SK-N-MC (cell line): ENCODE results near the gene NALCN.

Experiments
- DNase-seq: peaks from one replicate; pipeline ENCODE4 v3.0.0-alpha.2; 2011; ENCODE audit warnings: low read depth, low spot score
- H3K27ac ChIP-seq: fragments of 200-600 bp; sonication (generic); 2 replicates; pipeline ENCODE4 v1.5.1; 2016; ENCODE audit warnings: mixed run types
- H3K36me3 ChIP-seq: fragments of 200-600 bp; sonication (generic); 2 replicates; pipeline ENCODE4 v1.6.1; 2017; ENCODE audit warnings: antibody characterized with exemption, low read length, mixed read lengths; ENCODE audit not compliant: insufficient read depth
- H3K4me3 ChIP-seq: fragments of 200-600 bp; sonication (generic); 2 replicates; pipeline ENCODE4 v1.5.1; 2016
- H3K9ac ChIP-seq: fragments of 200-600 bp; sonication (generic); 2 replicates; pipeline ENCODE4 v1.8.0; 2017; ENCODE audit warnings: mixed run types, mixed read lengths; ENCODE audit not compliant: insufficient read length
- H3K9me3 ChIP-seq: fragments of 200-600 bp; sonication (generic); 2 replicates; pipeline ENCODE4 v1.6.1; 2017; ENCODE audit warnings: low read depth, mild to moderate bottlenecking, antibody characterized with exemption, low read length, moderate library complexity, mixed read lengths
- EZH2 ChIP-seq: fragments of 200-600 bp; sonication (generic); IDR thresholded peaks from one replicate; pipeline ENCODE4 v1.6.1; 2017; ENCODE audit warnings: antibody characterized with exemption
- FOXP2 ChIP-seq: optimal IDR thresholded peaks from 2 replicates; pipeline ENCODE3; 2011; ENCODE audit warnings: mild to moderate bottlenecking, moderate library complexity; ENCODE audit not compliant: insufficient read depth; ENCODE audit errors: extremely low read length, control extremely low read depth
- POLR2AphosphoS5 ChIP-seq: IDR thresholded peaks from 2 replicates; pipeline ENCODE4 v1.6.1; 2012; ENCODE audit warnings: mild to moderate bottlenecking, low read depth, low read length, borderline replicate concordance

Gene NALCN

DNA sequence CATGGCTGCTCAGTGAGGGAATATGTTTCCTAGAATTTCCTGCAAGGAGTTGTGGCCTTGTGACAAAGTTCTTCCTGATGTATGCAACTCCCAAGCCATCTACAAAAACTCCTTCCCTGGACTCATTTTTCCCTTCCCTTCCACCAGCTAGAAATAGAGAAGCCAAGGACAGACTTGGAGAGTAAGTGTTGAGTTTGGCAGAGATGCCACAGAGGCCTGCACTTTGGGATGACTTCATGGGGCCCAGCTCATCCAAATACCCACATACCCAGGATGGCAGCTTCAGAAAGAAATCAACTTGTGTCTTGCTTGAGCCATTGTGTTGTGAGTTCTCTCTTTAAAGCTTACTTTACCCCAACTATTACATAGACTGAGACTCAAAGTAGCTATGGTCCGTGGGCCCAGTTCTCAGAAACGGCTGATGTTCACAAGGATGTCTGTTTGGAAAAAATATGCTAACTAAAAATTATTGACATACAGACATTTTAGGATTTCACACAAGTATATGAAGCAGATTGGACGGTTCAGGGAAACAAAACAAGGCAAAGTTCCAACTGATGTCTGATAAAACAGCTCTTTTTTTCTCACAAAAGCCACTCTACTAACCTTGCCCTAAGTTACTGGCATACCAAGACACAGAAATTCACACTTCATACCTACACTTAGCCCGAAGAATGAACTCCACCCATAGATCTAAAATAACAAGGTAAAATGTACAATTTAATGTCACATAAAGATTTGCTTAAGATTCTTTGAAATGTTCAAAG, 107.9 kb downstream of the NALCN start:
- no peaks in the 10 kb centered on the region for H3K36me3 ChIP-seq
- no peak overlapping the region for H3K9ac ChIP-seq
- no peak for DNase-seq
- no peaks in the 10 kb centered on the region for H3K9me3 ChIP-seq
- TF ChIP-seq POLR2AphosphoS5: no peak
- H3K4me3 ChIP-seq: no peak overlapping the region
- no peak overlapping the region for H3K27ac ChIP-seq

DNA sequence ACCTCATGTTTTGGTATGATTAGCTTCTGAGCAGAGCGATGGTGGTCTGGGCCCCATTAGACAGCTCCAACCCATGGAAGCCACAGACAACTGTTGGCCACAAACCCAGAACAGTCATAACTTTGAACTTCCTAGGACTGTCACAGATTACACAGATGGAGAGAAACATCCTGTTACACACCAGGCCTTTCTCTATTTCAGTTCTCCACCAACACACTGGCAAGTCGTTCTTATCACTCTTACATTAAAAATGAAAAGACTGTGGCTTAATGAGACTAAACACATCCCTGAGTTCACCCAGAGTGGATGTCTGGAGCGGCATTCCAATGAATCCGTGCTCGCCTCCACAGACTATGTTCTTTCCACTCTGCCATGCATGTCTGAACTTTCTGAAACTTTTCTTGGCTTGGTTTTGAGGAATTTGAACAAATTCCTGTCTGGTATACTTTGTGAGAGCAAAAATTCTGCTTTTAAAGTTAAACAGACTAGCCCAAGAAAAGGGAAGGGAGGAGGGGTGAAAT, 109.1 kb downstream of the NALCN start:
- no peak overlapping the region for H3K4me3 ChIP-seq
- no peaks in the 10 kb centered on the region for H3K36me3 ChIP-seq
- no peak overlapping the region for H3K27ac ChIP-seq
- TF ChIP-seq POLR2AphosphoS5: no peak
- TF ChIP-seq FOXP2: no peak
- TF ChIP-seq EZH2: no peak
- DNase-seq: no peak
- H3K9ac ChIP-seq: no peak overlapping the region
- H3K9me3 ChIP-seq: no peaks in the 10 kb centered on the region

DNA sequence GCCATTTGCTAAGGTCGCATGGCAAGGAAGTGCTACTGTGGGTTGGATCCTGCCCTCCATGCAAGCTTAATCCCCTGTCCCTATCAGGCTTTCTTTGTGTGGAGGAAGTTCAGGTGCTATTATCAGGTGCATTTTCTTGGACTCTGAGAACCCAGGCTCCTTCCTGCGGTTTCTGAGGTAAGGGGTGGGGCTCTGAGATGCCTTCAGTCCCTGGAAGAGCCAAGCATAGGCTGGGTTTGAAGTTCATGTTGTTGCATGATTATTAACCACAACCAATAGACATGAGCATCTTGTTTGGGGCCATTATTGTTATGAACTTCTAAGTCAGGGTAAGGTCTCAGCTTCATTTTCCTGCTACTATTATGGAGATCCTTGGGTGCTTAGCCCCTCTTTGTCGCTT, 109.5 kb downstream of the NALCN start:
- no peak for DNase-seq
- Histone ChIP-seq H3K36me3 (no peaks in the 10 kb centered on the region), H3K27ac (no peak overlapping the region), H3K4me3 (no peak overlapping the region), H3K9me3 (no peaks in the 10 kb centered on the region), H3K9ac (no peak overlapping the region)
- TF ChIP-seq FOXP2 (no peak), POLR2AphosphoS5 (no peak), EZH2 (no peak)

DNA sequence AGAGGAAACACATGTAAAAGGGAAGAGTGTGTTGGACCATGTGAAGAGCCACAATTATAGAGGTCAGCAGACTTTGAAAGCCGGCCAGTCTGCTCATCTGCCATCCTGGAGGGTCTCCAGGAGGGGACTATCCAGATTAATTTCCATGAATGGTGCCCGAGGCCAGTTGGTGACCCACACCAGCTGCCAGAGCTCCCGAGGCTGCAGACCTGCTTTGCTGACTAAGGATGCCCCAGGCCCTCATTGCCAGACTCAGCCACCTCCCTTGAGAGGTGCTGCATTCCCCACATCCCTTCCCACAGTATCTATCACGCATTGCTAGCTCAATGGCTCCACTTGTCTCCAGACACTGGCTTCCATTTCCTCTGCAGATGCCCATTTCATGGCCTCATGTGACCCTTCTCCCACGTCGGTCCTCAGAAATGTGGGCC, 110.3 kb downstream of the NALCN start:
- no peak overlapping the region for H3K27ac ChIP-seq
- H3K36me3 ChIP-seq: no peaks in the 10 kb centered on the region
- no peak overlapping the region for H3K4me3 ChIP-seq
- no peak overlapping the region for H3K9ac ChIP-seq
- DNase-seq: no peak
- no peak for TF ChIP-seq FOXP2
- TF ChIP-seq EZH2: no peak
- no peak for TF ChIP-seq POLR2AphosphoS5
- no peaks in the 10 kb centered on the region for H3K9me3 ChIP-seq

GRCh38 chr13:101303521-101303920, 112.8 kb downstream of the NALCN start:
- no peak for DNase-seq
- no peak overlapping the region for H3K4me3 ChIP-seq
- no peaks in the 10 kb centered on the region for H3K9me3 ChIP-seq
- no peak overlapping the region for H3K27ac ChIP-seq
- no peak overlapping the region for H3K9ac ChIP-seq
- no peaks in the 10 kb centered on the region for H3K36me3 ChIP-seq
- TF ChIP-seq POLR2AphosphoS5 (no peak), EZH2 (no peak), FOXP2 (no peak)

- no peak overlapping the region for H3K9ac ChIP-seq
- no peak overlapping the region for H3K27ac ChIP-seq
- H3K9me3 ChIP-seq: no peaks in the 10 kb centered on the region
- DNase-seq: no peak
- TF ChIP-seq POLR2AphosphoS5 (no peak), FOXP2 (no peak), EZH2 (no peak)
- H3K36me3 ChIP-seq: no peaks in the 10 kb centered on the region
- H3K4me3 ChIP-seq: no peak overlapping the region
These were observed 115.3 kb downstream of the NALCN start for GRCh38 chr13:101301053-101301452.

- H3K9ac ChIP-seq: no peak overlapping the region
- H3K36me3 ChIP-seq: no peaks in the 10 kb centered on the region
- no peak overlapping the region for H3K4me3 ChIP-seq
- no peak overlapping the region for H3K27ac ChIP-seq
- H3K9me3 ChIP-seq: no peaks in the 10 kb centered on the region
- DNase-seq: no peak
- TF ChIP-seq FOXP2 (no peak), POLR2AphosphoS5 (no peak), EZH2 (no peak)
These were observed 115.8 kb downstream of the NALCN start for GRCh38 chr13:101300531-101300930.

GRCh38 chr13:101298517-101298916, 117.8 kb downstream of the NALCN start:
- Histone ChIP-seq H3K9ac (no peak overlapping the region), H3K36me3 (no peaks in the 10 kb centered on the region), H3K9me3 (no peaks in the 10 kb centered on the region), H3K4me3 (no peak overlapping the region), H3K27ac (no peak overlapping the region)
- TF ChIP-seq POLR2AphosphoS5: no peak
- TF ChIP-seq FOXP2: no peak
- no peak for TF ChIP-seq EZH2
- DNase-seq: no peak

GRCh38 chr13:101297794-101298193, 118.5 kb downstream of the NALCN start:
- DNase-seq: no peak
- Histone ChIP-seq H3K27ac (no peak overlapping the region), H3K9ac (no peak overlapping the region), H3K9me3 (no peaks in the 10 kb centered on the region), H3K4me3 (no peak overlapping the region), H3K36me3 (no peaks in the 10 kb centered on the region)
- no peak for TF ChIP-seq POLR2AphosphoS5
